ENCODE data around the gene PARD3.

DNA sequence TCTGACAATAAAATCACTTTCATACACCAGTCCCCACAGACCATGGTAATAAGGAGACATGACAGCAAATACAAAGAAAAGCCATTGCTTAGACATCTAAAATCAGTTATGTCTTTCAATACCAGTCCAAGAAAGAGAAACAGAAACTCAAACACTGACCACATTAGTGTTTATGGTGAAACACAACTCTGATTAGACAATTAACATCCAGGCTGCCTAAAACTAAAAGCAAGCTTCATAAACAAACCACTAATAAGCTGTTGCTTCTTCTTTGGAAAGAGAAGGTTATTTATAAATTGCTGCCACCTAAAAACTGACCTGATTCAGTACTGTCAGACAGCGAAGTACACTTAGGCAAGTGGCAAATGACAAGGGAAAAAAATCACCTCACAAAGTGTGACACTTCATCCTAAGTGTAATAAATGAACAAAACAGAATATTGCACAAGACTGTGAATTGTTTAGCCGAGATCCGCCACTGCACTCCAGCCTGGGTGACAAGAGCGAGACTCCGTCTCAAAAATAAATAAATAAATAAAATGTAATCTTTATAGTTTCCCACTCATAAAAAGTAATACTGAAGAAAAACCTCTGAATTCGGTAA is 277.4 kb downstream of the PARD3 start:
- no peak for TF ChIP-seq POLR2A (IDR thresholded peaks at IDR 0.05)
- TF ChIP-seq, protein P1, sequence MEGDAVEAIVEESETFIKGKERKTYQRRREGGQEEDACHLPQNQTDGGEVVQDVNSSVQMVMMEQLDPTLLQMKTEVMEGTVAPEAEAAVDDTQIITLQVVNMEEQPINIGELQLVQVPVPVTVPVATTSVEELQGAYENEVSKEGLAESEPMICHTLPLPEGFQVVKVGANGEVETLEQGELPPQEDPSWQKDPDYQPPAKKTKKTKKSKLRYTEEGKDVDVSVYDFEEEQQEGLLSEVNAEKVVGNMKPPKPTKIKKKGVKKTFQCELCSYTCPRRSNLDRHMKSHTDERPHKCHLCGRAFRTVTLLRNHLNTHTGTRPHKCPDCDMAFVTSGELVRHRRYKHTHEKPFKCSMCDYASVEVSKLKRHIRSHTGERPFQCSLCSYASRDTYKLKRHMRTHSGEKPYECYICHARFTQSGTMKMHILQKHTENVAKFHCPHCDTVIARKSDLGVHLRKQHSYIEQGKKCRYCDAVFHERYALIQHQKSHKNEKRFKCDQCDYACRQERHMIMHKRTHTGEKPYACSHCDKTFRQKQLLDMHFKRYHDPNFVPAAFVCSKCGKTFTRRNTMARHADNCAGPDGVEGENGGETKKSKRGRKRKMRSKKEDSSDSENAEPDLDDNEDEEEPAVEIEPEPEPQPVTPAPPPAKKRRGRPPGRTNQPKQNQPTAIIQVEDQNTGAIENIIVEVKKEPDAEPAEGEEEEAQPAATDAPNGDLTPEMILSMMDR (IDR thresholded peaks at IDR 0.05): no peak
